Activated T-helper 2 cell treated with anti-CD3 and anti-CD28 coated beads, Interferon-gamma antibody, Interleukin-2, Interleukin-4, amounts not matched to agents 10 μg/mL and 5 μg/mL and 100 μg/mL, durations not matched to agents 14 hours and 24 hours and 36 hours (primary cell): ENCODE results near the gene SEPTIN6. TPM values are rescaled to one million over a fixed set of nuclear protein-coding genes. Genes with fewer than 3 reads are reported as not detected.
A peak's percentile ranks its signal among the peaks of the same experiment; 100 is the strongest.
"Not testable (repeated sequence)": the region's sequence is repeated elsewhere in the genome, so short reads cannot be mapped to it uniquely, and the experiment has no call there.

Experiments used
- DNase-seq: peaks from one replicate; pipeline ENCODE4 v3.0.0; 2021; ENCODE audit warnings: low spot score
- H3K27ac Mint-ChIP-seq: one replicate; pipeline ENCODE4 v1.8.0; 2021; ENCODE audit warnings: mixed read lengths
- H3K27me3 Mint-ChIP-seq: one replicate; pipeline ENCODE4 v1.8.0; 2021; ENCODE audit warnings: low read depth, mixed read lengths
- H3K36me3 Mint-ChIP-seq: one replicate; pipeline ENCODE4 v1.8.0; 2021; ENCODE audit warnings: low read depth, mixed read lengths
- H3K4me1 Mint-ChIP-seq: one replicate; pipeline ENCODE4 v1.8.0; 2021; ENCODE audit warnings: low read depth, mixed read lengths
- H3K4me3 Mint-ChIP-seq: one replicate; pipeline ENCODE4 v1.8.0; 2021; ENCODE audit warnings: low read depth, mild to moderate bottlenecking, moderate library complexity, mixed read lengths
- H3K9me3 Mint-ChIP-seq: one replicate; pipeline ENCODE4 v1.8.0; 2021; ENCODE audit warnings: mixed read lengths
- intact Hi-C: fragments of 100-400 bp; cut with micrococcal nuclease; formaldehyde crosslinking; loops from one replicate; pipeline ENCODE4 v1.15.1; 2023
- total RNA-seq: library from RNA; stranded (reverse); gene quantifications from 2 replicates; pipeline ENCODE4 v1.2.3, GENCODE V29; 2022

The SEPTIN6 gene
- total RNA-seq, 1 donor from 2014 or later: 179 TPM

- H3K4me3 Mint-ChIP-seq: peak overlapping the region; percentile 90
- DNase-seq: no peak
- H3K36me3 Mint-ChIP-seq: peaks cover 52% of the 10 kb centered on the region
Measured at GRCh38 chrX:119686087-119686691, 6.8 kb downstream of the SEPTIN6 start.

GRCh38 chrX:119685225-119686066 lies 7.5 kb downstream of the SEPTIN6 start:
- DNase-seq: peak; percentile 50
- Mint-ChIP-seq H3K9me3 (no peaks in the 10 kb centered on the region), H3K4me3 (peak overlapping the region; percentile 90), H3K36me3 (peaks cover 51% of the 10 kb centered on the region), H3K27me3 (no peaks in the 10 kb centered on the region), H3K27ac (peak overlapping the region; percentile 100), H3K4me1 (peaks cover 52% of the 10 kb centered on the region)
- intact Hi-C loops: loop anchor here (5.0 kb wide), 1 partner anchor 187 kb away; the partner anchor contains the start of genes NDUFA1 and RNF113A

More at GRCh38 chrX:119686087-119686691, 6.8 kb downstream of the SEPTIN6 start:
- intact Hi-C loops: loop anchor here (5.0 kb wide), 1 partner anchor 186 kb away; the partner anchor contains the start of genes NDUFA1 and RNF113A
- H3K27me3 Mint-ChIP-seq: no peaks in the 10 kb centered on the region
- peaks cover 50% of the 10 kb centered on the region for H3K4me1 Mint-ChIP-seq
- H3K27ac Mint-ChIP-seq: peak overlapping the region; percentile 100
- H3K9me3 Mint-ChIP-seq: no peaks in the 10 kb centered on the region

- intact Hi-C loops: loop anchor here (5.0 kb wide), 1 partner anchor 187 kb away; the partner anchor contains the start of genes NDUFA1 and RNF113A
- peak overlapping the region; percentile 100 for H3K27ac Mint-ChIP-seq
- H3K4me3 Mint-ChIP-seq: peak overlapping the region; percentile 90
- no peak for DNase-seq
- H3K9me3 Mint-ChIP-seq: no peaks in the 10 kb centered on the region
- H3K36me3 Mint-ChIP-seq: peaks cover 46% of the 10 kb centered on the region
- no peaks in the 10 kb centered on the region for H3K27me3 Mint-ChIP-seq
- peaks cover 49% of the 10 kb centered on the region for H3K4me1 Mint-ChIP-seq
Measured at GRCh38 chrX:119684916-119685224, 8.1 kb downstream of the SEPTIN6 start.

- Mint-ChIP-seq H3K4me3 (peak overlapping the region; percentile 90), H3K4me1 (peaks cover 50% of the 10 kb centered on the region), H3K27ac (peak overlapping the region; percentile 100), H3K36me3 (peaks cover 45% of the 10 kb centered on the region)
- DNase-seq, H3K9me3 Mint-ChIP-seq, intact Hi-C loops, H3K27me3 Mint-ChIP-seq: not testable (repeated sequence)
Measured at GRCh38 chrX:119684312-119684711, 8.7 kb downstream of the SEPTIN6 start.

- Mint-ChIP-seq H3K4me1 (peaks cover 47% of the 10 kb centered on the region), H3K9me3 (no peaks in the 10 kb centered on the region), H3K27ac (peak overlapping the region; percentile 98), H3K27me3 (no peaks in the 10 kb centered on the region), H3K36me3 (peaks cover 39% of the 10 kb centered on the region), H3K4me3 (peak overlapping the region; percentile 71)
- intact Hi-C loops: loop anchor here (1.0 kb wide), 2 partner anchors 11 to 34 kb away; partner anchors contain the start of gene SEPTIN6
- DNase-seq: peak; percentile 43
Measured at GRCh38 chrX:119682019-119682989, 10.7 kb downstream of the SEPTIN6 start.

GRCh38 chrX:119677654-119677981 lies 15.3 kb downstream of the SEPTIN6 start:
- Mint-ChIP-seq H3K9me3 (no peaks in the 10 kb centered on the region), H3K27ac (peak overlapping the region; percentile 84), H3K36me3 (peaks cover 35% of the 10 kb centered on the region), H3K27me3 (no peaks in the 10 kb centered on the region), H3K4me3 (peak overlapping the region; percentile 64), H3K4me1 (peaks cover 36% of the 10 kb centered on the region)
- intact Hi-C loops: no loop called here
- no peak for DNase-seq

GRCh38 chrX:119676949-119677653 lies 15.9 kb downstream of the SEPTIN6 start:
- Mint-ChIP-seq H3K9me3 (no peaks in the 10 kb centered on the region), H3K4me1 (peaks cover 37% of the 10 kb centered on the region), H3K27ac (peak overlapping the region; percentile 84), H3K36me3 (peaks cover 41% of the 10 kb centered on the region), H3K4me3 (peak overlapping the region; percentile 64), H3K27me3 (no peaks in the 10 kb centered on the region)
- no peak for DNase-seq
- intact Hi-C loops: no loop called here

GRCh38 chrX:119673336-119673735 lies 19.6 kb downstream of the SEPTIN6 start:
- Mint-ChIP-seq H3K9me3 (no peaks in the 10 kb centered on the region), H3K27ac (no peak overlapping the region), H3K27me3 (no peaks in the 10 kb centered on the region), H3K4me3 (no peak overlapping the region), H3K4me1 (peaks cover 19% of the 10 kb centered on the region), H3K36me3 (peaks cover 50% of the 10 kb centered on the region)
- intact Hi-C loops: no loop called here
- no peak for DNase-seq

GRCh38 chrX:119672426-119672825 lies 20.5 kb downstream of the SEPTIN6 start:
- intact Hi-C loops: no loop called here
- peaks cover 54% of the 10 kb centered on the region for H3K36me3 Mint-ChIP-seq
- no peak for DNase-seq
- H3K4me3 Mint-ChIP-seq: no peak overlapping the region
- H3K9me3 Mint-ChIP-seq: no peaks in the 10 kb centered on the region
- peaks cover 15% of the 10 kb centered on the region for H3K4me1 Mint-ChIP-seq
- peak overlapping the region; percentile 70 for H3K27ac Mint-ChIP-seq
- H3K27me3 Mint-ChIP-seq: no peaks in the 10 kb centered on the region

GRCh38 chrX:119669424-119670037 lies 23.4 kb downstream of the SEPTIN6 start:
- no peak overlapping the region for H3K27ac Mint-ChIP-seq
- H3K4me1 Mint-ChIP-seq: peaks cover 10% of the 10 kb centered on the region
- no peaks in the 10 kb centered on the region for H3K27me3 Mint-ChIP-seq
- intact Hi-C loops: no loop called here
- peaks cover 50% of the 10 kb centered on the region for H3K36me3 Mint-ChIP-seq
- H3K9me3 Mint-ChIP-seq: no peaks in the 10 kb centered on the region
- no peak for DNase-seq
- no peak overlapping the region for H3K4me3 Mint-ChIP-seq

- Mint-ChIP-seq H3K27ac (no peak overlapping the region), H3K9me3 (no peaks in the 10 kb centered on the region), H3K4me3 (no peak overlapping the region), H3K36me3 (peaks cover 53% of the 10 kb centered on the region), H3K4me1 (peaks cover 7% of the 10 kb centered on the region), H3K27me3 (no peaks in the 10 kb centered on the region)
- DNase-seq: no peak
- intact Hi-C loops: no loop called here
Measured at GRCh38 chrX:119667111-119667878, 25.7 kb downstream of the SEPTIN6 start.
